Stimulated activated CD4-positive, alpha-beta T cell treated with anti-CD3 and anti-CD28 coated beads, Interleukin-12 subunit alpha, Interleukin-12 subunit beta, amount 100 ng/mL, for 24 hours (primary cell): Measurements from ENCODE around the gene TRIM39.
"Not testable (repeated sequence)": the region's sequence is repeated elsewhere in the genome, so short reads cannot be mapped to it uniquely, and the experiment has no call there.

ENCODE experiments used
- DNase-seq, 2 experiments: peaks; one replicate each; pipeline ENCODE4 v3.0.0-alpha.2; 2020; ENCODE audit warnings: low read depth in 2 of 2

Gene TRIM39

DNA sequence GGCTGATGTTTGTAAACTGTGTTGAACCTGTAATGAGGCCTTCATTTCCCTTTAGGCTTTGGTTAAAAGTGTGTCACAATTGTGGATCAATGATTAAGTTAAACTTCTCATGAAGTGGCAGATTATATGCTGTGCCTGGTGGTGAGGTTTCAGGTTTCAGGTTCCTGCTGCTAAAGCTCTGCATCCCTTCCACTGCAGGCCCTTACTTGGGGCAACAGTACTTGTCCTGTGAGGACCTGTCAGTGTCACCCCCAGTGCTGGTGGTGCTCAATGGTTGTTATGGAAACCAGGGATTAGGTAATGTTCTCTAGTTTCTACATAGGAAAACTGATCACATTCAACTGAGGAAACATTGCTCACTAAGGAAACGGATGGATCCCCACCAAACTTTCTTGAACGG is 36.7 kb downstream of the TRIM39 start:
- no peak for DNase-seq

DNA sequence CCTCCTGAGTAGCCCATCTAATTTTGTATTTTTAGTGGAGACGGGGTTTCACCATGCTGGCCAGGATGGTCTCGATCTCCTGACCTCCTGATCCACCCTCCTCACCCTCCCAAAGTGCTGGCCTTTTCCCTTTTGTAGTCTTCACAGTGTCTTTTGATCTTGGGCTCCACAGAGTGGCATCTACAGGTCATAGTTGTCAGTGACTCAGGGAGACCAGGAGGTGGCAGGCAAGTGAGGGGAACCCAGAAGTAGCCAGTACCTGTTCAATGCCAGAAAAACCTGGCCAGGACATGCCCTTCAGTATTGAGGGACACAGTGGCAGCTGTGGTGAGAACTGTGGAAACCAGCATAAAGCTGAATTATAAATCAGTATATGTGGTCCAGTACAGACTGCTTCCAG is 37.9 kb downstream of the TRIM39 start:
- no peak for DNase-seq

- not testable (repeated sequence) for DNase-seq
These were observed 42.6 kb downstream of the TRIM39 start for GRCh38 chr6:30369280-30369679.

- no peak for DNase-seq
These were observed 51.7 kb downstream of the TRIM39 start for GRCh38 chr6:30378290-30378937.

GRCh38 chr6:30380464-30380863 is 53.7 kb downstream of the TRIM39 start:
- no peak for DNase-seq

- DNase-seq = no peak
These were observed 59.4 kb downstream of the TRIM39 start for GRCh38 chr6:30386166-30386565.

GRCh38 chr6:30391240-30391639 is 64.5 kb downstream of the TRIM39 start:
- no peak for DNase-seq
